CD8-positive, alpha-beta memory T cell (primary cell): ENCODE measurements around the gene URAD. TPM values are rescaled to one million over a fixed set of nuclear protein-coding genes. Genes with fewer than 3 reads are reported as not detected.

ENCODE experiments used
- CTCF ChIA-PET: fragments of 350-600 bp; sonication (Branson Sonifier 250); formaldehyde crosslinking; loops from one replicate; lab custom pipeline; 2021; ENCODE audit warnings: antibody characterized with exemption; lab: Charles Lee
- POLR2A ChIA-PET: fragments of 350-600 bp; sonication (Branson Sonifier 250); formaldehyde crosslinking; loops from one replicate; lab custom pipeline; 2021; ENCODE audit warnings: antibody characterized with exemption; lab: Charles Lee
- DNase-seq, 5 donors: peaks; one replicate each; pipeline versions ENCODE4 v3.0.0 to v3.0.0-alpha.2; 2020 to 2022; ENCODE audit warnings: mixed read lengths in 1 of 5
- H3K27ac ChIP-seq: one replicate; pipeline ENCODE4 v1.7.0; 2013; ENCODE audit warnings: low read depth, mild to moderate bottlenecking, low read length, moderate library complexity
- H3K27me3 ChIP-seq: 2 replicates; pipeline ENCODE4 v1.7.0; 2013; ENCODE audit warnings: low read length, mild to moderate bottlenecking; ENCODE audit not compliant: insufficient read depth, poor library complexity, severe bottlenecking
- H3K36me3 ChIP-seq: 2 replicates; pipeline ENCODE4 v1.7.0; 2013; ENCODE audit warnings: mild to moderate bottlenecking, low read length, moderate library complexity; ENCODE audit not compliant: insufficient read depth
- H3K4me1 ChIP-seq: 2 replicates; pipeline ENCODE4 v1.7.0; 2013; ENCODE audit warnings: mild to moderate bottlenecking, low read length, moderate library complexity; ENCODE audit not compliant: insufficient read depth
- H3K4me3 ChIP-seq: 2 replicates; pipeline ENCODE4 v1.7.0; 2013; ENCODE audit warnings: mild to moderate bottlenecking, low read length
- H3K9me3 ChIP-seq: 2 replicates; pipeline ENCODE4 v1.7.0; 2013; ENCODE audit warnings: mild to moderate bottlenecking, low read length
- H3K27ac Mint-ChIP-seq, 8 donors: one replicate each; pipeline ENCODE4 v1.8.0; 2020 to 2021; ENCODE audit warnings: mixed read lengths in 8 of 8, mild to moderate bottlenecking in 6 of 8, inconsistent platforms in 3 of 8, moderate library complexity in 3 of 8
- H3K27me3 Mint-ChIP-seq, 2 donors: one replicate each; pipeline ENCODE4 v1.8.0; 2020 to 2021; ENCODE audit warnings: mixed read lengths in 2 of 2, mild to moderate bottlenecking in 1 of 2, moderate library complexity in 1 of 2
- H3K36me3 Mint-ChIP-seq, 3 donors: one replicate each; pipeline ENCODE4 v1.8.0; 2020 to 2021; ENCODE audit warnings: mixed read lengths in 3 of 3, inconsistent platforms in 1 of 3, mild to moderate bottlenecking in 1 of 3
- H3K4me1 Mint-ChIP-seq, 3 donors: one replicate each; pipeline ENCODE4 v1.8.0; 2020 to 2021; ENCODE audit warnings: mixed read lengths in 3 of 3, inconsistent platforms in 1 of 3, mild to moderate bottlenecking in 1 of 3
- H3K4me3 Mint-ChIP-seq, 7 donors: one replicate each; pipeline ENCODE4 v1.8.0; 2020 to 2021; ENCODE audit warnings: mixed read lengths in 7 of 7, mild to moderate bottlenecking in 6 of 7, moderate library complexity in 4 of 7, inconsistent platforms in 2 of 7
- H3K9me3 Mint-ChIP-seq, 5 donors: one replicate each; pipeline ENCODE4 v1.8.0; 2020 to 2022; ENCODE audit warnings: mixed read lengths in 5 of 5, mild to moderate bottlenecking in 3 of 5, moderate library complexity in 2 of 5, inconsistent platforms in 1 of 5
- polyA plus RNA-seq: library from polyadenylated mRNA; unstranded; fragments of 300-500 nt; fragmentation: Illumina TruSeq; gene quantifications from one replicate; pipeline ENCODE4 v1.2.3, GENCODE V29; 2021
- total RNA-seq, 2 experiments: library from RNA; stranded (reverse); gene quantifications; one replicate each; pipeline ENCODE4 v1.2.3, GENCODE V29; 2021

Gene URAD
- total and polyA plus RNA-seq, 3 experiments from 2014 or later: not detected

- POLR2A ChIA-PET: no interaction called here
- no peak overlapping the region for H3K27ac Mint-ChIP-seq
- peaks cover 10 to 42% (median 19%) of the 10 kb centered on the region in 3 donors for H3K4me1 Mint-ChIP-seq
- H3K27me3 Mint-ChIP-seq: peaks cover 61 to 83% of the 10 kb centered on the region in 2 donors
- Histone ChIP-seq H3K9me3 (no peaks in the 10 kb centered on the region), H3K4me1 (no peaks in the 10 kb centered on the region), H3K4me3 (no peak overlapping the region), H3K27me3 (peaks cover 34% of the 10 kb centered on the region), H3K36me3 (no peaks in the 10 kb centered on the region), H3K27ac (no peak overlapping the region)
- H3K9me3 Mint-ChIP-seq: no peaks in the 10 kb centered on the region
- CTCF ChIA-PET: interaction anchor here (1.2 kb wide), 1 partner anchor 13 kb away, joined by 3 read pairs; no protein-coding TSS in a partner anchor
- DNase-seq: no peak
- no peaks in the 10 kb centered on the region for H3K36me3 Mint-ChIP-seq
- peak overlapping the region in 1 of 7 donors; percentile 6 for H3K4me3 Mint-ChIP-seq
Measured at GRCh38 chr13:27971236-27971645, 17.3 kb downstream of the URAD start.

- Histone ChIP-seq H3K36me3 (no peaks in the 10 kb centered on the region), H3K27me3 (peaks cover 36% of the 10 kb centered on the region), H3K4me3 (no peak overlapping the region), H3K9me3 (no peaks in the 10 kb centered on the region), H3K4me1 (no peaks in the 10 kb centered on the region), H3K27ac (no peak overlapping the region)
- H3K36me3 Mint-ChIP-seq: no peaks in the 10 kb centered on the region
- DNase-seq: no peak
- no peaks in the 10 kb centered on the region for H3K9me3 Mint-ChIP-seq
- H3K4me1 Mint-ChIP-seq: peaks cover 11 to 43% (median 19%) of the 10 kb centered on the region in 3 donors
- peaks cover 61 to 84% of the 10 kb centered on the region in 2 donors for H3K27me3 Mint-ChIP-seq
- no peak overlapping the region for H3K4me3 Mint-ChIP-seq
- CTCF ChIA-PET: interaction anchor here (1.2 to 1.4 kb wide), 2 partner anchors 10 to 13 kb away, joined by 3 read pairs; no protein-coding TSS in a partner anchor
- H3K27ac Mint-ChIP-seq: no peak overlapping the region
- POLR2A ChIA-PET: no interaction called here
Measured at GRCh38 chr13:27970382-27971235, 17.9 kb downstream of the URAD start.

- no peaks in the 10 kb centered on the region for H3K4me1 ChIP-seq
- peaks cover 40% of the 10 kb centered on the region for H3K27me3 ChIP-seq
- H3K4me3 ChIP-seq: no peak overlapping the region
- H3K27me3 Mint-ChIP-seq: peaks cover 63 to 84% of the 10 kb centered on the region in 2 donors
- H3K4me3 Mint-ChIP-seq: no peak overlapping the region
- no peak overlapping the region for H3K27ac ChIP-seq
- DNase-seq: no peak
- H3K27ac Mint-ChIP-seq: no peak overlapping the region
- peaks cover 9 to 38% (median 13%) of the 10 kb centered on the region in 3 donors for H3K4me1 Mint-ChIP-seq
- H3K36me3 ChIP-seq: no peaks in the 10 kb centered on the region
- H3K36me3 Mint-ChIP-seq: no peaks in the 10 kb centered on the region
- ChIA-PET CTCF (interaction anchor here (1.4 kb wide), 1 partner anchor 10 kb away, joined by 3 read pairs; no protein-coding TSS in a partner anchor), POLR2A (no interaction called here)
- H3K9me3 ChIP-seq: no peaks in the 10 kb centered on the region
- no peaks in the 10 kb centered on the region for H3K9me3 Mint-ChIP-seq
Measured at GRCh38 chr13:27969866-27970229, 18.6 kb downstream of the URAD start.

- Mint-ChIP-seq H3K4me1 (peaks cover 9 to 38% (median 13%) of the 10 kb centered on the region in 3 donors), H3K4me3 (peak within 1 kb of the TSS in 4 of 7 donors; percentile 50 to 63 (median 56))
- CTCF ChIA-PET: interaction anchor here (1.1 to 1.4 kb wide), 2 partner anchors 9 to 139 kb away, joined by 3 read pairs; no protein-coding TSS in a partner anchor
Measured at GRCh38 chr13:27969082-27969865, 19.2 kb downstream of the URAD start, which contains the start of gene CDX2. CDX2 (minus strand) TSS chr13:27969315; CDS start chr13:27969006, 309 bp downstream.

GRCh38 chr13:27968316-27969081, 20.0 kb downstream of the URAD start:
- no peaks in the 10 kb centered on the region for H3K9me3 ChIP-seq

More at GRCh38 chr13:27969082-27969865, 19.2 kb downstream of the URAD start, which contains the start of gene CDX2:
- no peaks in the 10 kb centered on the region for H3K9me3 Mint-ChIP-seq
- Histone ChIP-seq H3K27ac (no peak within 1 kb of the TSS), H3K4me3 (no peak within 1 kb of the TSS), H3K36me3 (no peaks in the 10 kb centered on the region), H3K4me1 (no peaks in the 10 kb centered on the region), H3K9me3 (no peaks in the 10 kb centered on the region), H3K27me3 (peaks cover 35% of the 10 kb centered on the region)
- H3K36me3 Mint-ChIP-seq: no peaks in the 10 kb centered on the region
- H3K27ac Mint-ChIP-seq: no peak within 1 kb of the TSS
- H3K27me3 Mint-ChIP-seq: peaks cover 62 to 82% of the 10 kb centered on the region in 2 donors
- POLR2A ChIA-PET: no interaction called here
- DNase-seq: no peak

GRCh38 chr13:27967736-27968315, 20.7 kb downstream of the URAD start:
- H3K36me3 ChIP-seq: no peaks in the 10 kb centered on the region
- no peaks in the 10 kb centered on the region for H3K9me3 Mint-ChIP-seq
- no peak overlapping the region for H3K4me3 ChIP-seq
- peaks cover 67 to 80% of the 10 kb centered on the region in 2 donors for H3K27me3 Mint-ChIP-seq
- H3K27me3 ChIP-seq: peaks cover 37% of the 10 kb centered on the region
- DNase-seq: no peak
- no peaks in the 10 kb centered on the region for H3K4me1 ChIP-seq
- H3K27ac Mint-ChIP-seq: peak overlapping the region in 1 of 8 donors; percentile 39
- peaks cover 0 to 1% (median 0%) of the 10 kb centered on the region in 3 donors for H3K36me3 Mint-ChIP-seq
- H3K27ac ChIP-seq: no peak overlapping the region
- POLR2A ChIA-PET: no interaction called here
- no peaks in the 10 kb centered on the region for H3K9me3 ChIP-seq
- CTCF ChIA-PET: no interaction called here
- peaks cover 9 to 38% (median 13%) of the 10 kb centered on the region in 3 donors for H3K4me1 Mint-ChIP-seq
- H3K4me3 Mint-ChIP-seq: peak overlapping the region in 2 of 7 donors; percentile 17 to 19

More at GRCh38 chr13:27968316-27969081, 20.0 kb downstream of the URAD start:
- Histone ChIP-seq H3K27ac (no peak overlapping the region), H3K27me3 (peaks cover 35% of the 10 kb centered on the region), H3K36me3 (no peaks in the 10 kb centered on the region), H3K4me3 (no peak overlapping the region), H3K4me1 (no peaks in the 10 kb centered on the region)
- Mint-ChIP-seq H3K4me1 (peaks cover 9 to 38% (median 13%) of the 10 kb centered on the region in 3 donors), H3K27me3 (peaks cover 64 to 82% of the 10 kb centered on the region in 2 donors), H3K4me3 (no peak overlapping the region), H3K36me3 (peaks cover 0 to 1% (median 0%) of the 10 kb centered on the region in 3 donors), H3K27ac (no peak overlapping the region), H3K9me3 (no peaks in the 10 kb centered on the region)
- ChIA-PET POLR2A (no interaction called here), CTCF (interaction anchor here (1.1 kb wide), 1 partner anchor 138 kb away, joined by 3 read pairs; no protein-coding TSS in a partner anchor)
- DNase-seq: no peak

GRCh38 chr13:27967203-27967735, 21.2 kb downstream of the URAD start:
- peak overlapping the region in 1 of 8 donors; percentile 59 for H3K27ac Mint-ChIP-seq
- ChIA-PET POLR2A (no interaction called here), CTCF (no interaction called here)
- no peaks in the 10 kb centered on the region for H3K4me1 ChIP-seq
- no peak overlapping the region for H3K4me3 ChIP-seq
- peaks cover 37% of the 10 kb centered on the region for H3K27me3 ChIP-seq
- H3K27ac ChIP-seq: no peak overlapping the region
- peaks cover 65 to 83% of the 10 kb centered on the region in 2 donors for H3K27me3 Mint-ChIP-seq
- H3K36me3 Mint-ChIP-seq: peaks cover 0 to 1% (median 0%) of the 10 kb centered on the region in 3 donors
- H3K9me3 Mint-ChIP-seq: no peaks in the 10 kb centered on the region
- H3K9me3 ChIP-seq: no peaks in the 10 kb centered on the region
- no peaks in the 10 kb centered on the region for H3K36me3 ChIP-seq
- DNase-seq: no peak
- peak overlapping the region in 3 of 7 donors; percentile 17 to 88 (median 19) for H3K4me3 Mint-ChIP-seq
- H3K4me1 Mint-ChIP-seq: peaks cover 9 to 42% (median 13%) of the 10 kb centered on the region in 3 donors
